ENCODE results near the gene RNF14. TPM values are rescaled to one million over a fixed set of nuclear protein-coding genes. Genes with fewer than 3 reads are reported as not detected.

RNF14 gene
- total RNA-seq, 1 experiment from 2014 or later, result 29.7 TPM

DNA sequence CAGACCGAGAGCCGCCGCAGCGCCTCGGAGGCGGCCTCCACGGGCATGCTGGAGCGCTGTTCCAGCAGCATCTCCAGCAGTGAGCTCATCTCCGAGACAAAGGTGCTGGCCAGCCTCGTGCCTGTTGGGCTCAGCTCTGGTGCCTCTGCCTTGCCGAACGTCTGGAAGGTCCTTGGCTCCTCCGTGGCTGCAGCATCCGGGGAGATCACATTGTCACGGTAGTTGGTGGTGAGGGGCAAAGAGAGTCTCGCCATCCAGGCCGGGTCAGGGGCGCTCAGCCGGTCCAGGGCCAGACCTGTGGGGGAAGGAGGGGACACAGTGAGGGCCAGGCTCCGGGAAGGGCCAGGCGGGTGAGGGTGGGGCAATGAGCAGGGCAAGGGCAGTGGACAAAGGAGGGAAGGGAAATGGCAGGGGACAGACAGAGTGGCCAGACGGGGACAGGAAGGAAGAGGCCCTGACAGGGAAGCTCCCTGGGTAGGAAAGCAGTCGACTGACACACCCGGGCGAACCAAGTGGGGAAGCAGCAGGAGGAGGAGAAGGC is 23.3 kb upstream of the RNF14 start:
- no peaks in the 10 kb centered on the region for H3F3A ChIP-seq (ENCODE audit: insufficient read depth, low read depth)
- H2AFZ ChIP-seq, result no peak overlapping the region
- no peaks in the 10 kb centered on the region for H3K79me2 ChIP-seq (ENCODE audit: low read depth)
- no peaks in the 10 kb centered on the region for H3K9me2 ChIP-seq (ENCODE audit: insufficient read depth)
- no peaks in the 10 kb centered on the region for H4K20me1 ChIP-seq (ENCODE audit: insufficient read depth)
- H3K36me3 ChIP-seq (ENCODE audit: low read depth), result no peaks in the 10 kb centered on the region
- no peaks in the 10 kb centered on the region for H3K4me1 ChIP-seq (replicated peaks; ENCODE audit: insufficient read depth)
- no peak overlapping the region for H3K27ac ChIP-seq
- H3K4me3 ChIP-seq, result no peak overlapping the region
- intact Hi-C loops (cut with micrococcal nuclease; ENCODE audit: unreplicated experiment), result no loop called here
- no peak overlapping the region for H3K4me2 ChIP-seq
- POLR2A ChIA-PET (ENCODE audit: unreplicated experiment), result no interaction called here
- BruUV-seq (replicated peaks), result no TSS peak
- CTCF ChIA-PET, result no interaction called here
- H3K27me3 ChIP-seq (ENCODE audit: insufficient read depth, low read depth), result no peaks in the 10 kb centered on the region
- TF ChIP-seq, protein P1, sequence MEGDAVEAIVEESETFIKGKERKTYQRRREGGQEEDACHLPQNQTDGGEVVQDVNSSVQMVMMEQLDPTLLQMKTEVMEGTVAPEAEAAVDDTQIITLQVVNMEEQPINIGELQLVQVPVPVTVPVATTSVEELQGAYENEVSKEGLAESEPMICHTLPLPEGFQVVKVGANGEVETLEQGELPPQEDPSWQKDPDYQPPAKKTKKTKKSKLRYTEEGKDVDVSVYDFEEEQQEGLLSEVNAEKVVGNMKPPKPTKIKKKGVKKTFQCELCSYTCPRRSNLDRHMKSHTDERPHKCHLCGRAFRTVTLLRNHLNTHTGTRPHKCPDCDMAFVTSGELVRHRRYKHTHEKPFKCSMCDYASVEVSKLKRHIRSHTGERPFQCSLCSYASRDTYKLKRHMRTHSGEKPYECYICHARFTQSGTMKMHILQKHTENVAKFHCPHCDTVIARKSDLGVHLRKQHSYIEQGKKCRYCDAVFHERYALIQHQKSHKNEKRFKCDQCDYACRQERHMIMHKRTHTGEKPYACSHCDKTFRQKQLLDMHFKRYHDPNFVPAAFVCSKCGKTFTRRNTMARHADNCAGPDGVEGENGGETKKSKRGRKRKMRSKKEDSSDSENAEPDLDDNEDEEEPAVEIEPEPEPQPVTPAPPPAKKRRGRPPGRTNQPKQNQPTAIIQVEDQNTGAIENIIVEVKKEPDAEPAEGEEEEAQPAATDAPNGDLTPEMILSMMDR (conservative IDR thresholded peaks at IDR 0.05), result no peak
- TF ChIP-seq EZH2 (IDR thresholded peaks at IDR 0.05; ENCODE audit: low read depth), result no peak
- no peak for DNase-seq
- H3K9me3 ChIP-seq (ENCODE audit: insufficient read depth, low read depth), result no peaks in the 10 kb centered on the region

DNA sequence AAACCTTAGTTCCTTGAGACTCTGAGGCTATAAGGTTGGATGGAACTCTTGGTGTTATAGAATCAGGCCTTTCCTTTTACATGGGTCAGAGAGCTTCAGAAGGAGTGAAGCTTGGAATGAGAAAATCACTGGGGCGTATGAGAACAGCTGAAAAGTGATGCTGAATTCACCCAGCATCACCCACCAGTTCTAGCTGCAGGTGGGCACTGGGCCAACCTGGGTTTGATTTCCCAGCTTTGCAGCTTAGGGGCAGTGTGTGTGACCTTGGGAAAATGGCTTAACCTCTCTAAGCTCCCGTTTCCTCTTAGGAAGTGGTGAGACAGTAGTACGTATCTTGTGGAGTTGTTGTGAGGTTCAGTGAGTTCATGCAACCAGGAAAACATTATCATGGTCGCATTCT is 21.6 kb upstream of the RNF14 start:
- H3K27me3 ChIP-seq (ENCODE audit: insufficient read depth, low read depth), result no peaks in the 10 kb centered on the region
- no peaks in the 10 kb centered on the region for H3K79me2 ChIP-seq (ENCODE audit: low read depth)
- no peaks in the 10 kb centered on the region for H3K9me3 ChIP-seq (ENCODE audit: insufficient read depth, low read depth)
- intact Hi-C loops (cut with micrococcal nuclease; ENCODE audit: unreplicated experiment), result no loop called here
- DNase-seq, result no peak
- H3K9me2 ChIP-seq (ENCODE audit: insufficient read depth), result no peaks in the 10 kb centered on the region
- H2AFZ ChIP-seq, result no peak overlapping the region
- TF ChIP-seq, protein P1 (conservative IDR thresholded peaks at IDR 0.05), result no peak
- TF ChIP-seq EZH2 (IDR thresholded peaks at IDR 0.05; ENCODE audit: low read depth), result no peak
- BruUV-seq (replicated peaks), result no TSS peak
- ChIA-PET POLR2A (ENCODE audit: unreplicated experiment) (no interaction called here), CTCF (no interaction called here)
- no peaks in the 10 kb centered on the region for H4K20me1 ChIP-seq (ENCODE audit: insufficient read depth)
- no peak overlapping the region for H3K4me2 ChIP-seq
- H3K27ac ChIP-seq, result no peak overlapping the region
- no peaks in the 10 kb centered on the region for H3F3A ChIP-seq (ENCODE audit: insufficient read depth, low read depth)
- H3K4me3 ChIP-seq, result no peak overlapping the region
- no peaks in the 10 kb centered on the region for H3K4me1 ChIP-seq (replicated peaks; ENCODE audit: insufficient read depth)
- no peaks in the 10 kb centered on the region for H3K36me3 ChIP-seq (ENCODE audit: low read depth)

DNA sequence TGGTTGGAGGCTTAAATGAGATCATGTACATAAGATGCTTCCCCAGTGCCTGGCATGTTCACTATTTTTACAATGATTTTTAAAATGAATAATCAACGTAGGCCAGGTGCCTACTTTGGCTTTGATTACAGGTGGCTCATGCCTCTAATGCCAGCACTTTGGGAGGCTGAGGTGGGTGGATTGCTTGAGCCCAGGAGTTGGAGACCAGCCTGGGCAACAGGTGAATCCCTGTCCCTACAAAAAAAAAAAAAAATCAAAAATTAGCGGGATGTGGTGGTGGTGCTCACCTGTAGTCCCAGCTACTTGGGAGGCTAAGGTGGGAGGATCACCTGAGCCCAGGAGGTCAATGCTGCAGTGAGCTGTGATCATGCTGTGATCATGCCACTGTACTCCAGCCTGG is 20.1 kb upstream of the RNF14 start:
- Histone ChIP-seq H3K79me2 (ENCODE audit: low read depth) (no peaks in the 10 kb centered on the region), H3K27me3 (ENCODE audit: insufficient read depth, low read depth) (no peaks in the 10 kb centered on the region), H4K20me1 (ENCODE audit: insufficient read depth) (no peaks in the 10 kb centered on the region), H3K9me2 (ENCODE audit: insufficient read depth) (no peaks in the 10 kb centered on the region), H3K27ac (no peak overlapping the region), H2AFZ (no peak overlapping the region), H3K4me3 (no peak overlapping the region), H3F3A (ENCODE audit: insufficient read depth, low read depth) (no peaks in the 10 kb centered on the region), H3K4me2 (no peak overlapping the region), H3K36me3 (ENCODE audit: low read depth) (no peaks in the 10 kb centered on the region), H3K4me1 (replicated peaks; ENCODE audit: insufficient read depth) (no peaks in the 10 kb centered on the region), H3K9me3 (ENCODE audit: insufficient read depth, low read depth) (no peaks in the 10 kb centered on the region)
- TF ChIP-seq EZH2 (IDR thresholded peaks at IDR 0.05; ENCODE audit: low read depth), result no peak
- TF ChIP-seq, protein P1 (conservative IDR thresholded peaks at IDR 0.05), result no peak
- intact Hi-C loops (cut with micrococcal nuclease; ENCODE audit: unreplicated experiment), result no loop called here
- CTCF ChIA-PET, result interaction anchor here (0.6 kb wide), 1 partner anchor 331 kb away, joined by 3 read pairs; no protein-coding TSS in a partner anchor
- DNase-seq, result no peak
- POLR2A ChIA-PET (ENCODE audit: unreplicated experiment), result no interaction called here
- BruUV-seq (replicated peaks), result no TSS peak
